Superior temporal gyrus (tissue), 1 donor: ENCODE measurements around the gene STX1B.
"Not testable (repeated sequence)": the region's sequence is repeated elsewhere in the genome, so short reads cannot be mapped to it uniquely, and the experiment has no call there.

Experiments
- DNase-seq: peaks from one replicate; pipeline ENCODE4 v3.0.0-alpha.2; 2016; ENCODE audit errors: extremely low spot score

Gene STX1B

DNA sequence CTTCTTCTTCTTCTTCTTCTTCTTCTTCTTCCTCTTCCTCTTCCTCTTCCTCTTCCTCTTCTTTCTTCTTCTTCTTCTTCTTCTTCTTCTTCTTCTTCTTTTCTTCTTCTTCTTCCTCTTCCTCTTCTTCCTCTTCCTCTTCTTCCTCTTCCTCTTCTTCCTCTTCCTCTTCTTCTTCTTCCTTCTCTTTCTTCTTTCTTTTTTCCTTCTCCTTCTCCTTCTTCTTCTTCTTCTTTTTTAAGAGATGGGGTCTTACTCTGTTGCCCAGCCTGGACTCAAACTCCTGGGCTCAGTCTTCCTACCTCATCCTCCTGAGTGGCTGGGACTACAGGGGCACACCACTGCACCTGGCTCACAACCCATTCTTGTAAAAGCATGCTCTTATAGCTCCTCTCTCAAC lies 2.9 kb upstream of the STX1B start:
- DNase-seq: not testable (repeated sequence)

DNA sequence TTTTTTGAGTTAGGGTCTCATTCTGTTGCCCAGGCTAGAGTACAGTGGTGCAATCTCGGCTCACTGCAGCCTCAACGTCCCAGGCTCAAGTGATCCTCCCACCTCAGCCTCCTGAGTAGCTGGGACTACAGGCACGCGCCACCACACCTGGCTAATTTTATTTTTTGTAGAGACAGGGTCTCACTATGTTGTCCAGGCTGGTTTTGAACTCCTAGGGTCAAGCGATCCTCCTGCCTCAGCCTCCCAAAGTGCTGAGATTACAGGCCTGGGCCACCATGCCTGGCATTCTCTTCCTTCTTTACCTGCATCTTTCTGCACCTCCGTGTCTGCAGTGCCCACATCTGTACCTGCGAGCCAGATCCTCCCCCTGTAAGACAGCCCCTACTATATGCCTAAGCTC lies 1.4 kb upstream of the STX1B start:
- DNase-seq: not testable (repeated sequence)

DNA sequence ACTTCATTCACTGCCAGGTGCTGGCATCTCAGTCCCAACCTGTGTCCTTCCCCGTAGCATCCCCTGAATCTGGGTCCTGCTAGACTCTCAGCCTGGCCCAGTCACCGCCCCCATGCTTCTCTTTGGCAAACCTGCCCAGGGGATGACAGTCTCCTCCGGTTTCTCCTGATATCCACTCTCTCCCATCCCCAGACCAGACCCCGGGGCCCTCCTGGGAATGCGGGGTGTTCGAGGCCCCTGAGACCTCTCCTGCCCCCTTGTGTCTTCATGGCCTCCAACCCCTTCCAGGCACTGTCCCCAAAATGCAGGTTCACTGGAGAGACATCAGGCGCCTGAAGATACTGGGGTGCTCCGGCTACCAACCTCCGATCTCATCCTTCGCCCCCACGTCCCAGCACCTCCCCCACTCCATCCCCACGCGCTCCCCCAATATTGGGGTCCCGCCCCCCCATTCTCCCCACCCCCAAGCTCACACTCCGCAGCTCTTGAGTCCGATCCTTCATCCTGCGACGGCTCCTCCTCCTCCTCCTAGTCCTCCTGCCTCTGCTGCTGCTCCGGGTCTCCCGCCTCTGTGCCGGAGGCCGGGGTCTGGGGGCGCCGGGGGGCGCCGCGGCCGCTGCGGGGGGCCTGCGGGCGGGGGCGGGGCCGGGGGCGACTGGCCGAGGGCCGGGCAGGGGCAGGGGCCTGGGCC lies 399 bp downstream of the STX1B start:
- DNase-seq: no peak

DNA sequence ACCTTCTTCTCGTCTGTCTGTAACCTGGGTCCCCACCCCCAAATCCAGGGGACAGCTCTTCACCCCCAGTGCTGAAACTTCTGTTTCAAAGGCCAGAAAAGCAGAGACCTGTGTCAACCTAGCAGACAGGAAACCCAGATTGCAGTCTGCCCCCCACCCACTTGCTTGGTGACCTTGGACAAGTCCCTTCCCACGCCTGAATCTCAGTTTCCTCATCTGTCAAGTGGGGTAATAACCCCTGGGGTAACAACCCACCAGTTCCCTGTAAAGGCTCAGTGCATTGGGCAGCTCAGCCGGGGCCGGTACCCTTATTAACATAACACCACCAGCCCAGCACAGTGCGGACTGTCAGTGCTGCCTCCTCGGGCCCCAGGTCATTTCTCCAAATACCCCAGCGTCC lies 1.3 kb downstream of the STX1B start:
- no peak for DNase-seq

DNA sequence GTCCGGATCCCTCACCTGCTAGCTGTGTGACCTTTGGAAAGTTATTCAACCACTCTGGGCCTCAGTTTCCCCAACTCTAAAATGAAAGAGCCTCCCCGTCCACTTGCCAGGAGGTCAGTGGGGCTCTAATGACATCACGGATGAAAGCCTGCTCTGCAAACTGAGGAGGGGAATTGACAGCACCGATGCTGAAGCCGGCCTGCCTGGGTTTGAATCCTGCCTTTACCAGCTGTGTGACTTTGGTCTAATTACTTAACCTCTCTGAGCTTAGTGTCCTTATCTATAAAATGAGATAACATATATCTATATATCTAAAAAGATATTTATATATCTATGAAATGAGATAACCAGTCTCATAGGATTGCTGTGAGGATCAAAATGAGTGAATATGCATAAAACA lies 1.9 kb downstream of the STX1B start:
- DNase-seq: no peak

DNA sequence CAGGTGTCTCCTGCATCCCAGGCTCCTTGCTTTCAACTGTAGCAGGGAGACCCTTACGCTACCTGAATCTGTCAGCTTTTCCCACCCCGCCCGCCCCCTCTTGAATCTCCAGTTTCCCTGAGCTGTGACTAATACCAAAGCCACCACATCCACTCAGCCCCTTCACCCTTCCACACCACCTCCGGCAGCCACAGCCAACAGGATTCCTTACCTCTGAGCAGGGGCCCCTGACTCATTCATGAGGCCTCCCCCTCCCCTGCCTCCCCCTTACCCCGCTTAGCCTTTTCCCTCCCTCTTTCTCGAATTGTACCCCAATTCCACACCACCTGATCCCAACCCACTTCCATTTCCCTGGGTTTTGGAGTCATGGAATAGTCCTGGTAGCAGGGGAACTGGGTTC lies 2.3 kb downstream of the STX1B start:
- DNase-seq: no peak

DNA sequence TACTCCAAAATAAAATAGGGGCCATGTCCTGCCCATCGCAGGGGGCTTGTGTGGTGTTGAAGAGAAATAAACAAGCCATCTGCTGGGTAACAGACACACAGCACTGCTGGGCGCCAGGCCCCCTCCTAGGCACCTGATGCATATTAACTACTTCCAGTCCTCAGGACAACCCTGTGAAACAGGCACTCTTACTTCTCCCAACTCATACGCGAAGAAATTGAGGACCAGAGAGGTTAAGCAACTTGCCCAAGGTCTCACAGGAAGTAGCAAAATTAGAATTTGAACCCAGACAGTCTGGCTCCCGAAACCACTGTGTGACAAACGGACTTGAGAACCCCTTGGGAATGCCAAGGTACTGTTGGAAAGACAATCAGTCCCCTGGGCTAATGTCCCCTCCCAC lies 2.8 kb downstream of the STX1B start:
- no peak for DNase-seq

DNA sequence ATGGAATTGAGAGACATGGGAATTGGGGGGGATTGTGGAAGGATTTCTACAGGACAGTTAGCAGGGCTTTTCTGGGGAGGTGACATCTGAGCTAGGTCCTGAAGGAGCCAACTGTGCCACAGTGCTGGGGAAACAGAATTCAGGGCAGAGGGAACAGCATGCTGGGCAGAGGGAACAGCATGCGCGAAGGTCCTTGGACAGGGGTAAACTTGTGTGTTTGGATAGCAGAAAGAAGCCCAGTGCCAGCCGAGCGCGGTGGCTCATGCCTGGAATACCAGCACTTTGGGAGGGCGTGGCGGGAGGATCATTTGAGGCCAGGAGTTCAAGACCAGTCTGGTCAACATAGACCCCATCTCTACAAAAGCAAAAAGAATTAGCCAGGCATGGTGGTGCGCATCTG lies 3.8 kb downstream of the STX1B start:
- DNase-seq: no peak

DNA sequence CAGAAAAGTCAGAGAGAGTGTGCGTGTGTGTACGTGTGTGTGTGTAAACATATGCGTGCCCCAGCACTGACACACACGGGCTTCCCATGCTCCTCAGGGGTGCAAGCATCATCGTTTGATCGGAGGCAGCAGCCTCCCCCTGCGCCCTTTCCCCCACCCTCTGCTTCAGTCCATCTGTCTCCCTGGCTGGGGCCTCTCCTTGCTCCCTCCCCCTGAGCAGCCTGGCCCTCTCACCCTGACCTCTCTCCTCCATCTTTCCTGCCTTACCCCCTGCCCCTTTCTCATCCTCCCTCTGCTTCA lies 4.4 kb downstream of the STX1B start:
- no peak for DNase-seq

DNA sequence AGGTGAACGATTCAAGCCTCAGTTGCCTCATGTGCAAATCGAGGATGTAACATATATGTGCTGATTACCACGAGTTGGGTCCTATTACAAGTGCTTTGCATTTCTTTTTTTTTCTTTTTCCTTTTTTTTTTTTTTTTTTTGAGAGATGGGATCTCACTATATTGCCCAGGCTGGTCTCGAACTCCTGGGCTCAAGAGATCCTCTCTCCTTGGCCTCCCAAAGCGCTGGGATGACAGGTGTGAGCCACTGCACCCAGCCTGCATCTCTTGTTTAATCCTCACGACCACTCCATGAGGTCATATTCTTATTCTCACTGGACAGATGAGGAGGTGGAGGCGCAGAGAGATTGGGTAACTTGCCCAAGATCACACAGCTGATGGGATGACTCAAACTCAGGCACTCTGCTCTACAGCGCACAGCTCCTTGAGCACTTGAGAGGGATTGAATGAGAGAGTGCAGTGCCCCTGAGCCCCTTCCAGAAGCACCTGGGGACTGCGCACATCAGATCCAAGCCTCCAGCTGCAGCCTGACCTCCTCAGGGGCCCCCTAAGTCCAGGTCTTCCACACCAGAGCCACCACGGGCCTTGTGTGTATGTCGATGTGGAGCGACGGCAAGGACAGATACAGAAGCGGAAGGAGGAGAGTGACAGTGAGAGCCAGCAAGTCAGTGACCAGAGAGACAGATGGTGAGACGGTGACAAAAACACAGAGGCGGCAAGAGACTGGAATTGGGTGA lies 4.9 kb downstream of the STX1B start:
- DNase-seq: peak; percentile 17

DNA sequence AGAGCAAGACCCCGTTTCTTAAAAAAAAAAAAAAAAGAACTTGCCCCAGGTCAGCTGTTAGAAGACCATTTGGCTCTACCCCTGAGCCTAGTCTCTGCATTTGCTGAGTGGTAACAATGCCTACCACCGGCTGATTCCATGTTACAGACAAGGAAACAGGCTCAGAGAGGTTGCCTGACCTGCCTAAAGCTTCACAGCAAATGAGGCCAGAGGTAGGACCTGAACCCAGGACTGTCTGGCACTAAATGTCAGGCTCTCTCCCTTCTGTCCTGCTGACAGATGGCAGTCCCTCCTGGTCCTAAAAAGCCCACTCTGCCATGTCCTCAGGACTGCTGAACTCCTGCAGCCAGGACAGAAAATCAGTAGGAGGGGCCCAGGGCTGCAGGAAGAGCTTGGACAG lies 5.8 kb downstream of the STX1B start:
- no peak for DNase-seq

DNA sequence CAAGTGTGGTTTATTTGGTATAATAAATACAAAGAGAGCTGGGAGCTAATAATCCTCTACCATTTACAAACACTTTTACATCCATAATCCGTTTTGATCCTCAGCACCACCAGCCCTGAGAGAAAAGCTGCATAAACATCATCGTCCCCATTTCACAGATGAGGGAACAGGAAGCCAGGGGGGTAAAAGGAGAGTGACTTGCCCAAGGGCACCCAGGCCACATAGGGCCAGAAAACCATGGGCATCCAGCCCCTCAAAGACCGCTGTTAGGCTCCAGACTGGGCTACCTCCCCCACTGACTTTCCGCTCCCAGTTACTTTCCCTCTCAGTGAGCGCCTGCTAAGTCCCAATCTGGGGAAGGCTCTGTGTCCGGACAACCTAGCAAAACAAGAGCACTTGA lies 6.7 kb downstream of the STX1B start:
- no peak for DNase-seq

DNA sequence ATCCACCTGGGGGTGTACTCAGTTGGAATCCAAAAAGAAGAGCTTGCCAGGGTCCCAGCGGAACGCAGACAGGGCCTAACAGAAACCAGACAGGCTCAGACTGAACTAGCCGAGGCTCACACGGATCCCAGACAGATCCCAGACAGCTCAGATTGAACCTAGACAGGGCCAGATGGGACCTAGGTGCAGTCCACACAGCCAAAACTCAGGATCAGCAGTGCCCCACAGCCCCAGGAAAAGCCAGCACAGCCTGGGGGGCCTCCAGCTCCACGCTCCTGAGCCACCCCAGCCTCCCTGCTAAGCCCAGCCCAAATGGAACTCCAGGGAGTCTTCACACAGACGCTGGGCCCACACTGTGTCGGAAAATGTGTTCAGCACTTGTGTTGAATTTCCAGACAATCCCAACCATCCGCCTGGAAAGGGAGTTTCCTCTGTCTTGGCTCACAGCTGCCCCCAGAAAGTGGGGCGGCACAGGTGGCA lies 7.5 kb downstream of the STX1B start:
- no peak for DNase-seq

DNA sequence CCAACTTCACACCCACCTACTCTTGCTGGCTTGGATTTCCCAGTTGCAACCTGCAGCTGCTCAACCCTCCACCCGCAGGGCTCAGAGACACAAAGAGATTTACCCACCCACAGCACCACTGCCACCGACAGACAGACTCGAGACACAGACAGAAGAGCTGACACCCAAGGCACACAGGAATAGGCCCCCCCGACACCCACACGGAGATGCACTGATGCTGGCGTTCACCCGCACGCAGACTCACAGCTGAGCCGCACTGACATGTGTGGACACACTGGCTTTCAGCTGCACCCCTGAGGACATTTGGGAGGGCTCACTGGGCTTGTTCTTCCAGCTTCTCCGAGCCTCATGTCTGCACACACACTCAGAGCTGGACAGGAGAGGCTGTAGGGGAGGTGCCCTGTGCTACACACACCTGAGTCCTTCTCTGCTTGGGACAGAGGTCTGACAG lies 8.2 kb downstream of the STX1B start:
- no peak for DNase-seq

DNA sequence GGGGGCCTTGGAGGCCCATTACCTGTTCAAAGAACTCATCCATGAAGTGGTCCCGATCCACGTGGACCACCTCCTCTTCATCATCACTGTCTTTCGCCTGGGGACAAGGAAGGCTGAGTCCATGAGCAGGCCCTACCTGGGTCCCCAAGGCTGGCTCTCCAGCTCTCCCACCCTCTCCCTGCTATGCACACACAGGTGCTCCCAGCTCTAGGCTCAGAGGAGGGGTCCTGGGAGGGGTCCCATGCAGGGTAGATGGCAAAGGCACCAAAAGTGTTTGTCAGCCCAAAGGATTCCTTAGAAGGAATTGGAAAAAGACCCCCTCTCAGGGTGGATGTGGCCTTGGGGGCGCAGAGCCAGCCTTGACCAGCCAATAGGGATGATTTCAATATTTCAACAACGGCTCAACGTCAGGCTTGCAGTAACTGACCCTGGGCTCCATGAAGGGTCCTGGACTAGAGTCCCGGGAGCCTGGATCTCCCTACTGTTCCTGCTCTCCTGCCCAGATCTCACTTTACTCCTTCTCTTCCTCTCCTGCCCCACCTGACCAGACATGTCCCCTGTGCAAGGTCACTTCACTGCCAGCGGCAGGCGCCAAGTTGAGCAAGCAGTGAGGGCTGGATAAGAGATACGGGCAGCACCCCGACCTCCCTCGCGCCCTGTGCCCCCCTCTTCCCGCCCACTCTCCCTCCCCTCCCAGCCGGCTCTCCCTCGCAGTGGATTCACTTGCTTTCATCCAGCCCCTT lies 8.8 kb downstream of the STX1B start:
- DNase-seq: no peak

DNA sequence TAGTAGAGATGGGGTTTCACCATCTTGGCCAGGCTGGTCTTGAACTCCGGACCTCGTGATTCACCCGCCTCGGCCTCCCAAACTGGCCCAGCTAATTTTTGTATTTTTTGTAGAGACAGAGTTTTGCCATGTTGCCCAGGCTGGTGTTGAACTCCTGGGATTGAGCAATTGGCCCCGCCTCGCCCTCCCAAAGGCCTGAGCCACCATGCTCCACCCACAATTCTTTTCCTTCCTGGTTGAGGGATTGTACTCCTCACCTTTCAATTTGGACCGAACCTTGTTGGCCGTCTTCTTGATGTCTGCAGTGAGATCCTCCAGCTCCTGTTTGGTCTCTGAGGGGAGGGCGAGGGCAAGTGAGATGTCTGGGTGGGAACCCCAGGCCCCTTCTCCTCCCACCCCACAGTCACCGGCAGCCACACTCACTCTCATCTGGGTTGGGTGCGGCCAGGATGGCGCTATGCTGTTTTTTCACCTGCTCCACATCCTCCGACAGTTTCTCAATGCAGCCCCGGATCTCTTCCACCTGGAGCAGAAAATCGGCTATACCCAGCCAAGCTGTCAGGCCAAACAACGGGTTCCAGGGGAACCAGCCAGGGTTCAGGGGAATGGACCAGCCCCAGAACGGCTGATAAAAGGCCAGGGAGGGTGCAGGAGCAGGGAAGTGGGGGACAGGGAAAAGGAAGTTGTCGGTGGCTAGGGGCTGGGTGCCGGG lies 9.6 kb downstream of the STX1B start:
- no peak for DNase-seq

DNA sequence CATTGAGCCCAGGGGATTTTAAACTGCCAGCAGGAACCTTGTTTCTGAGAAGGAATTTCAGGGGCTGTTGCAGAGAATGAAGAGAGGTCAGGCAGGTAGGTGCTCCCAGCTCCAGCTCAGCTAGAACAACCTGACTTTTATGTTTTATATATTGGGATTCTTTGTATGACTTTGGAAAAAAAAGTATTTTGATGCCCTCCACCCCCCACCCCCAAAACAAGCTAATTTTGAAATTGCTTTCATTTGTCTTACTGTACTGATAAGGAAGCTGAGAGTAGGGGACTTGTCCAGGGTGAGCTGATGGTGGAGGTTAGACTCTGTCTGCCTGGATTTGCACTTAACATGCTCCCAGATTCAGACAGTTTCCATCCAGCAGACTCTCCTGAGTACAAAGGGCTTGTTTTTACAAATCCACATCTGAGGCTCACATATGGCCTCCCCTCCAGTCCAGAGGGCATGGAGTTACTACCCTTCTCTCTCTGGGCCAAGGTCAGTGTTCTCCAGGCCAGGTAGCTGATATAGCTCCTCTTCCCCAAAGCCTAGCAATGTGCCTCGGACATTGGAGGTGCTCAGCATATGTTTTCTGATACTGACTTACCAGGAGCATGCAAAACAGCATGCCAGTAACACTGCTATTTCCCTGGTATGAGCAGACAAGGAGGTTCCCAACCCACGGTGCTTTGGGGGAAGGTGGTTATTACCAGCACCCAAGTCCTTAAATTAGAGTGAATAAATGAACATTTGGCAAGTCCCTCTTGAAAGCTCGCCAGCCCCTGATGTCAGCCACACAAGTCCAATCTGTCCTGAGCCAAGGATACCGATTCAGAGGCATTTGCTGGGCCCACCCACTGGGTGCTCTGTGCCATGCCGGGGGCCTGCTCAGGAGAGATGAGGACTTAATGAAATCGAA lies 11.3 kb downstream of the STX1B start:
- DNase-seq: peak; percentile 18

DNA sequence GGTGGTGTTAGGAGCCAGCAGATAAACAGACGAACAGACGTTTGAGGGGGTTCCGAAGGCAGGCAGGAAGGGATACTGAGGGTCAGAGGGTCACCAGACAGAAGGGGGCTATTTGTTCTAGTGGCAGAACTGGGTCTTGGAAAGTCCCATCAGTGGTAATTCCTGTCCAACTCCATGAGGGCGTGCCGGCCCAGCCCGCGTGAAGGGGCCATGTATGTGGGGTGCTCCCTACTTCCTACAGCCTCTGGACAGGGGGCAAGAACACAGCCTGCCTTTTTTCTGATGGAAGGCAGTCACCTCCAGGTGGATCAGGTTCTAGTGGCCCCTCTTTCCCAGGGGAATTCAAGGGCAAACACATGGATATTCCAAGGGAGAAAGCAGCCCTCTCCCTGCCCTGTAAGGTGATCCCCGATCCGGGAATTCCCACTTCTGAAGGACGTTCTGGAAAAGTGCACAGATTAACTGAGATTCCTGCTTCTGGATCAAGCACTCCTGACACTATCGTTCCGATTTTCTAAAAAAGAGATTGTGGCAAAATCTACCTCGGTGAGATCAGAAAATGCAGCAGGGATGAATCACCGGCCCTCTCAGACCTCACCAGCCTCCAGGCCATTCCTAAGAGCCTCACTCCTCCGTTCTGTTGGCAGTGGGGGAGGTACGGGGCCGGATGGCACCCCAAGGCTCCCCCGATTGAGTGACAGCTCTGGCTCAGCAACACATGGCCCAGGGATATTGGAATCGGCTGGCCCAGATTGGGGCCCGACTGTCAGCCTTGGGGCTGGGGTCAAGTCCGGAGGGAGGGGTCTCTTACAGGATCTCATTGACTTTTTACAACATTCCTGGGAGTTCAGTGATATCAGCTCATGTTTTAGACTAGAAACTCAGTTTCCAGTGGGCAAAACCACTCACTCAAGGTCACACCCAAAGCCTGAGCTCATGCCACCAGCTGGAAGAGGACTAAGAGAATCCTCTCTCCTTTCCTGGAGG lies 12.4 kb downstream of the STX1B start:
- no peak for DNase-seq

DNA sequence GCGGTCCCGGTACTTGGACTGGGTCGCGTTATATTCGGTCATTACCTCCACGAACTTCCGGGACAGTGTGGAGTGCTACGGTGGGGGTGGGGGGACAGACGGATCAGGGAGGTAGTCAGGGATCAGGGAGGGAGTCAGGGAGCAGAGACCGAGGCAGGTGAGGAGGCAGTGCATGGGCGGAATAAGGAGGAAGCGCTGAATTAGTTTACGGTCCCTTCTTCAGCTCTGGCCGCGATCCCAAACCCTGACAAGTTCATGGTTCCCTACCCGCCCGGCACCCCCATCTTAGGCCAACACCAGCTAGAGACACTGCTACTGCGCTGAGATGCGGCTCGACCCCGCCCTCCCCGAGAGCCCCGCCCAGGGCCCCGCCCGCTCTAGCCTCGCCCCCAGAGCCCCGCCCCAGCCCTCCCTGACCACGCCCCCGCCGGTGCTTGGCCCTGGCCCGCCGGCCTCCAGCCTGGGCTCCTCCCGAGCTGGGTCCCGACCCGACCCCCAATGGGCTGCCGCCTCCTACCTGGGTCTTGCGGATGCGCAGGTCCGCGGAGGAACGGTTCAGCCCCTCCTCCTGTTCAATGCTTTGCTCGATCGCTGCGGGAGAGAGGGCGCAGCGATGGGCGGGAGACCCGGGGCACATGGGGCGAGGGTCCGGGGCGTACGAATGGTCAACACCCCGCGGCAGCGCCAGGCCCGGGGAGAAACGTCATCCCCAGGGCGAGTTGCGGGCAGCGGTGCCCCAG lies 13.3 kb downstream of the STX1B start:
- no peak for DNase-seq
